Fibroblast of skin of left quadriceps (primary cell): ENCODE results near the gene SELENOP.
"Not testable (repeated sequence)": the region's sequence is repeated elsewhere in the genome, so short reads cannot be mapped to it uniquely, and the experiment has no call there.

ENCODE experiments used
- DNase-seq, 2 experiments: peaks; one replicate each; pipeline ENCODE4 v3.0.0-alpha.2; 2013; ENCODE audit warnings: low read depth in 2 of 2

Gene SELENOP

DNA sequence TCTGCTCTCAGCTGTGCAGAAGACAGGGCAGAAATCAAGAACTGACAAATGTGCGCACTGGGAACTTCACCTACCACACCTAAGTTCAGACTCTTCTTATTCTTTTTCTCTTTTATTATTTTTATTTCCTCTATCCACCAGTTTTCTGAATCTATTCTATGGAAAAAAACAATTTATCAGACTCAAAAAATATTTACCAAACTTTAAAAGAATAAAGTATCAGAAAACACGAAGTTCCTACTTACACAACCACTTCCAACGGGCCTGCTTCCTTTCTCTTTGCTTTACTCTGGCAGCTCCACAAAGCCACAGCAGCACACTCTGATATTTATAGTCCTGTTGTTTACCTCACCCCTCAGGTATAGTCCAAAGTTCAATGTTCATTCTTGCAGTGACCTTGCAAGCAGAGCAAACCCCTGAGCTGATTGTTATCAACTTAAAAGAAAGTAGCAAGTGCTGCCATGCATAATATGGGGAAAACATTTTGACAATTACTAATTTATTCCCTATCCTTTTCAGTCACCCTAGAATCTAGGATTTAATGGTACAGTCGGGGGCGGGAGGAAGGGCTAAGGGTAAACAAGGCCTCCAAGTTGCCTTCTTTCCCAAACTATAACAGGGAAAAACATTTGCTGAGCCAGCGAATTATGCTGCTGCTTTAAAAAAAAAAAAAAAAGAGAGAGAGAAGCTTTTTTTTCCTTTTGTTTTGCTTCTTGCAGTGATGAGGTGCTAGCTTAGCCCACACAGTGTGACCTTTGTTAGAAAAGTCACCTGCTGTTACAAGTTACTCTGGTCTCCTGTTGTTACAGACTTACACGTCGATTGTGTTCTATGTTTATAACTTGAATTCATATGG lies at the start of gene SELENOP:
TSS of gene SELENOP (minus strand) at position 302 of the 856 bp plus-strand sequence. CDS start 3,539 bp downstream, outside the sequence.
- no peak for DNase-seq

DNA sequence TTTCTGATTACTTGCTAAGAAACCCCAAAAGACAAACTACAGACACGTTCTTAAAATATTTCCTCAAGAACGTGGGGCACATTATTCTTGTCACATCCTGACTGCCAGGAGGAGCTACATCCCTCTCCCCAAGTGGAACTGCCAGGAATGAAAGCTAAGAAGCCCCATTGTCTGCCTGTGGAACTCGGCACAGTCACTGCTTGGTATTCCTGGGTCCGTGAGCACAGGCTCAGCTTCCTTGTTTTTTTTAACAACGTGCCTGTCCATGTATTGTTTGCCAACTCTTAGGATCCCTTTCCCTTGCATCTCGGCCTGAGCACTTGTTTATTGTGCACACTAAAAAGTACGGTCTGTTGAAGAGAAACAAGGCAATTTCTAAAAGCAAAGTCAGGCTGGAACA lies 47.0 kb upstream of the SELENOP start:
- DNase-seq = no peak

GRCh38 chr5:42858031-42858643 lies 46.4 kb upstream of the SELENOP start:
- DNase-seq = no peak

DNA sequence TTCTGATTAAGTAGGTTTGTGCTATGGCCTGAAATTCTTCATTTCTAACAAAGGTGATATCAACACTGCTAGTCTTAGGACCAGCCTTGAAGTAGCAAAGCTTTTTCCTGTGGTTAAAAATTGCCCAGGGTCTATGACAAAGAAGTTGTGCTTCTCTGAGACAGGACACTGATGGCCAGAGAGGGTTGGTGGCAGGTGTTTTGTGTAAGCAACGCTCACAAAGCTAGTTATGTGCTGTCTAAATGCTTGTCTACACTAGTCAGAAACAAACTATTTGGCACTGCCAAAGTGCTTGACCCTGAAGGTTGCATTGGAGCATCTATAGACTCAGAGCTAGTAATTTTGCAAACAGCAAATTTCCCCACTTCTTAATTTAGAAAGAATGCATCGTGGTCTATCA lies 44.1 kb upstream of the SELENOP start:
- DNase-seq = no peak

DNA sequence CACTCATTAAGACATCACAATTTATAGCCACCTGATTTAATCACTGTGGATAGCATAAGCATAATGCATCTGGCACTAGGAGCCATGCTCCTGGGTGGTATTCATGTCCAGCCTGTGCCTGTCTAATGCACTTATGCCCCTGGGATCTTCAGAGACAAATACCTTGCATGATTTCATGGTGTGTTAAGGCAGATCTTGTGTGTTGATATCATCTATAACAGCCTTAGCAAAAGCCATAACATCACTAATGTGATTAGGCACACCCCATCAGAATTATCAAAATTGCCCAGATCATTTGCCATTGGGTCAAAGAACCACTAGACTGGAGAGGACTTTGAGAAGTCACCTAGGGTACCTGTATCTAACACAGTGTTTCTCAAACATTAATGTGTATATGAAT lies 43.7 kb upstream of the SELENOP start:
- no peak for DNase-seq

DNA sequence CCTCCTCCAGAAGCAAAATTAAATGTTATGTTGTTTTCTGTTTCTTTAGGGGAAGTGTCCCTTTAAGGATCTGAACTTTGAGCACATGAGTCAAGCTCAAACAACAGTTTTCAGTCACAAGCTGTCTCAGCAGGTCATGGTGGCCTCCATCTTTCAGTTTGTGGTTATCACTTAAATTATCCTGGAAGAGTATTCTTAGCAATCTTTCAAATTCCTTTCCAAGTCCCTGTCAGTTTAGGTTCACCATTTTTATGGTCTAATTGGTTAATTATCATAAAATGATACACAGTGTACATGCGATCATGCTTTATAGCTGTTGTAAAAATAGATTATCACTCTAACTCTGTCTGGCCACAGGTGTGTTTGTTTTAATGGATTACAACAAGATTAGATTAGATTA lies 43.1 kb upstream of the SELENOP start:
- DNase-seq = no peak

DNA sequence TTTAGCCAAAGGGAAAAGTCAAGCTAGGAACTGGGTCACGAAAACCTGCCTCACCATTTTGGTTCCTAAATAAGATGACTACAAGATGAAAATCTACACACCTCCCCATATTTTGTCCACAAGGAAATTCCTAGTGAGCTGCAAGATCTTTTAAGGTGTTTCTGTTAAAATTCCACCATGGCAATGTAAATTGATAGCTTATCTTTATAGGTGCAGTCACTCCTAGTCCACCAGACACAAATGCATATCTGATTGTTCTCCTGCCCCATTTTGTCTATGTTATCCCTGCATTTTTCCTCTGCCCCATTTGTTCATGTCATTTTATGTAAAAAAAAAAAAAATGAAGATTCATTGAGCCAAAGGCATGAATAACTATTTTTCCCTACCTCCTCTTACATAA lies 41.1 kb upstream of the SELENOP start:
- no peak for DNase-seq

- DNase-seq = no peak
Observed at GRCh38 chr5:42851481-42851880, 39.8 kb upstream of the SELENOP start.

GRCh38 chr5:42848545-42848944 lies 36.9 kb upstream of the SELENOP start:
- DNase-seq = no peak

DNA sequence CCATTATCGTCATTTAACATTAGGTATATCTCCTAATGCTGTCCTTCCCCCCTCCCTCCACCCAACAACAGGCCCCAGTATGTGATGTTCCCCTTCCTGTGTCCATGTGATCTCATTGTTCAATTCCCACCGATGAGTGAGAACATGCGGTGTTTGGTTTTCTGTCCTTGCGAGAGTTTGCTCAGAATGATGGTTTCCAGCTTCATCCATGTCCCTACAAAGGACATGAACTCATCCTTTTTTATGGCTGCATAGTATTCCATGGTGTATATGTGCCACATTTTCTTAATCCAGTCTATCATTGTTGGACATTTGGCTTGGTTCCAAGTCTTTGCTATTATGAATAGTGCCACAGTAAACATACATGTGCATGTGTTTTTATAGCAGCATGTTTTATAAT lies 32.7 kb upstream of the SELENOP start:
- DNase-seq = not testable (repeated sequence)

DNA sequence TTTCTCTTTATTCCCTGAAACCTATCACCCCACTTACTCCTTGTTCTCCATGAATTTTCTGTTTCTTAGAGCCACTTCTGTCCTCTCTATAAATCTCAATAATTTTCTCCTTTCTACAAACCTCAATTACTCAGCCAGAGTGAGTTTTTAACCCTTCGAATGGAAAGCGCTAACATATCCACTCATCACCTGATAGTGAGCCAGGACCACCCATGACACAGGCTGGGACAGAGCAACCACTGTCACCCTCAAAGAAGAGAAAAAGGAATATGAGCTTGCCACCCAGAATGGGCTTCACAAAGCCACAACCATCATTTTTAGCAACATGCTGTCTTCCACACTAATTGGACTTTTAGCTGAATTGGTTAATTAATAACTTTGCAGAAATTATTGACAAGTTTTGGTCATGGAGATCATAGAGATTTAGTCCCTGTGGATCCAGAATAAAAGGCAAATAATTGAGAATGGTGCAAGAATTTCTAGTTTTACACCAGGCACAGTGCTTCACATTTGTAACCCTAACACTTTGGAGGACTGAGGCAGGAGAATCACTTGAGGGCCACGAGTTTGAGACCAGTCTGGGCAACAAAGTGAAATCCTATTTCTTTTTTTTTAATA lies 32.1 kb upstream of the SELENOP start:
- no peak for DNase-seq

GRCh38 chr5:42842921-42843641 lies 31.4 kb upstream of the SELENOP start:
- peak in 1 of 2 experiments; percentile 17 for DNase-seq

- DNase-seq = no peak
Observed at GRCh38 chr5:42840842-42841567, 29.3 kb upstream of the SELENOP start.

GRCh38 chr5:42840269-42840668 lies 28.6 kb upstream of the SELENOP start:
- peak; percentile 88 to 91 for DNase-seq

DNA sequence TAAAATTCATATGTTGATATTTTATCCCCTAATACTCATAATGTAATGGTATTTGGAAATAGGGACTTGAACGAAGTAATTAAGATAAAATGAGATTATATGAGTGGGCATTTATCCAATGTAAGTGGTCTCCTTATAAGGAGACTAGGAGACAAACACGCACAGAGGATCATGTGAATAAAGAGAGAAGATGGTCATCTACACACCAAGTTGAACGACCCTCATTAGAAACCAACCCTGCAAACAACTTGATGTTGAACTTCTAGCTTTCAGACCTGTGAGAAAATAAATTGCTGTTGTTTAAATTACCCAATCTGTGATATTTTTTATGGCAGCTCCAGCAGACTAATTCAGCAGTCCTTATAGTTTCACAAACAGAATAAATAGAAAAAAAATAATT lies 27.5 kb upstream of the SELENOP start:
- no peak for DNase-seq

GRCh38 chr5:42837601-42838000 lies 25.9 kb upstream of the SELENOP start:
- no peak for DNase-seq

GRCh38 chr5:42836070-42836769 lies 24.5 kb upstream of the SELENOP start:
- no peak for DNase-seq

DNA sequence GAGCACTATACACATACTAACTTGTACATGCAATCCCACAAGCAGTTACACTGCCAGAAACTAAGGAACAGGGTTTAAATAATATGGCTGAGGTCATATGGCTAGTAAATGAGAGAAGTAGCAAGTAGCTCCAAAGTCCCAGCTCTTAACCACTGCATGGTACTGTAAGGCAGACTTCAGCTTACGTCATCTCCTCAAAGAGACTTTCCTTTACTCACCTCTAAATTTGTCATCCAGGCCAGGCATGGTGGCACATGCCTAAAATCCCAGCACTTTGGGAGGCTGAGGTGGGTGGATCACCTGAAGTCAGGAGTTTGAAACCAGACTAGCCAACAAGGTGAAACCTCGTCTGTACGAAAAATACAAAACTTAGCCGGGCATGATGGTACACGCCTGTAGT lies 20.4 kb upstream of the SELENOP start:
- DNase-seq = no peak

DNA sequence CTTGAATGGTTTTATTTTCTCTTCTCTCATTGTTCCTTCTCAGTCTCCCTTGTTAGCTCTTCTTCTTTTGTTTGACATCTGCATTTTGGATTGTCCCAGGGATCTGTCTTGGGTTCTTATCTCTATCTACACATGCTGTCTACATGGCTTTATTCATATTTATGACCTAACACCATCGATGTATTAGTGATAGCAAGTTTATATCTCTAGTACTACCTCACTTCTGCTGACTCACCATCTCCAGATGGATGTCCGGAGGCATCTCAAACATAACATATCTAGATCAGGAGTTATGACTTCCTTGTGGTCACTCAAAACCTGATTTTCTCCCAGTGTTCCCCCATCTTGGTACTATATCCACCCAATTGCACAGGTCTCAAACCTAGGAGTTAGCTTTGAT lies 19.2 kb upstream of the SELENOP start:
- DNase-seq = no peak

DNA sequence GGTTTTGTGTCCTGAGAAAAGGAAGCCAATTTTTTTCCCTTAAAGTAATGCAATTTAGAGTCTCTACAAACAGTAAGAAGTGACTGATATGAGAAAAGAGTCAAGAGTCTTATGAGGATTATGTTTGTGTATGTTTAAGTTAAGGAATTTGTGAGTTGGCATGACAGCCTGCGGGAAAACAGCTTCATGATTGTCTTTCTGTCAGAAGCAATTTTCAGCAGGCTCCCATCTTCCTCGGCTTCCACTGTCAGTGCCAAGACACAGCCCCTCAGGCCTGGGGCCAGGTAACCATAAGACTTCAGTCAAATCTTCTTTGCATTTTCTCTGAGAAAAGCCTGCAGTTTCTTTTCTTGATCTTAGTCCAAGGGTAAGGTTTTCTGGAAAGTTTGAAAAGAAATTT lies 17.0 kb upstream of the SELENOP start:
- no peak for DNase-seq
